ENCODE results near the gene PPIC.

The PPIC gene

GRCh38 chr5:123044926-123045617 lies 8.5 kb upstream of the PPIC start:
- TF ChIP-seq CTCF (IDR thresholded peaks at IDR 0.05; ENCODE audit: borderline replicate concordance, control extremely low read depth, extremely low read depth, insufficient read depth, missing control alignments): no peak
- no peak for DNase-seq (ENCODE audit: low spot score)
- in situ Hi-C loops (cut with MboI; ENCODE audit: low sequenced_read_pairs, unreplicated experiment): no loop called here

GRCh38 chr5:123039673-123040072 lies 3.1 kb upstream of the PPIC start:
- TF ChIP-seq CTCF (IDR thresholded peaks at IDR 0.05; ENCODE audit: borderline replicate concordance, control extremely low read depth, extremely low read depth, insufficient read depth, missing control alignments): no peak
- no peak for DNase-seq (ENCODE audit: low spot score)
- in situ Hi-C loops (cut with MboI; ENCODE audit: low sequenced_read_pairs, unreplicated experiment): no loop called here

- in situ Hi-C loops (cut with MboI; ENCODE audit: low sequenced_read_pairs, unreplicated experiment): no loop called here
- no peak for TF ChIP-seq CTCF (IDR thresholded peaks at IDR 0.05; ENCODE audit: borderline replicate concordance, control extremely low read depth, extremely low read depth, insufficient read depth, missing control alignments)
- DNase-seq (ENCODE audit: low spot score): no peak
Measured at GRCh38 chr5:123037104-123037418, 536 bp upstream of the PPIC start.

- in situ Hi-C loops (cut with MboI; ENCODE audit: low sequenced_read_pairs, unreplicated experiment): no loop called here
- peak; percentile 50 for DNase-seq (ENCODE audit: low spot score)
- no peak for TF ChIP-seq CTCF (IDR thresholded peaks at IDR 0.05; ENCODE audit: borderline replicate concordance, control extremely low read depth, extremely low read depth, insufficient read depth, missing control alignments)
Measured at GRCh38 chr5:123035918-123036390, 571 bp downstream of the PPIC start.

GRCh38 chr5:123035360-123035917 lies 1.1 kb downstream of the PPIC start:
- DNase-seq (ENCODE audit: low spot score): peak; percentile 35
- in situ Hi-C loops (cut with MboI; ENCODE audit: low sequenced_read_pairs, unreplicated experiment): no loop called here
- no peak for TF ChIP-seq CTCF (IDR thresholded peaks at IDR 0.05; ENCODE audit: borderline replicate concordance, control extremely low read depth, extremely low read depth, insufficient read depth, missing control alignments)

- in situ Hi-C loops (cut with MboI; ENCODE audit: low sequenced_read_pairs, unreplicated experiment): no loop called here
- no peak for DNase-seq (ENCODE audit: low spot score)
- TF ChIP-seq CTCF (IDR thresholded peaks at IDR 0.05; ENCODE audit: borderline replicate concordance, control extremely low read depth, extremely low read depth, insufficient read depth, missing control alignments): no peak
Measured at GRCh38 chr5:123033157-123033671, 3.3 kb downstream of the PPIC start.

All from GM13976 (cell line).